Kidney epithelial cell (primary cell): ENCODE measurements around the gene GARIN1A. TPM values are rescaled to one million over a fixed set of nuclear protein-coding genes. Genes with fewer than 3 reads are reported as not detected.
"Not testable (repeated sequence)": the region's sequence is repeated elsewhere in the genome, so short reads cannot be mapped to it uniquely, and the experiment has no call there.

Experiments used
- DNase-seq: peaks from one replicate; pipeline ENCODE4 v3.0.0-alpha.2; 2010; ENCODE audit warnings: low read depth
- H3K27me3 ChIP-seq: 2 replicates; pipeline ENCODE4 v1.6.0; 2011; ENCODE audit warnings: low read length; ENCODE audit not compliant: control insufficient read depth, insufficient read depth
- H3K36me3 ChIP-seq: 2 replicates; pipeline ENCODE4 v1.5.1; 2011; ENCODE audit warnings: low read length; ENCODE audit not compliant: control insufficient read depth, insufficient read depth
- H3K4me3 ChIP-seq: 2 replicates; pipeline ENCODE4 v1.5.1; 2011; ENCODE audit warnings: low read depth, mild to moderate bottlenecking, control low read depth, low read length
- total RNA-seq: library from RNA; depleted of rRNA; stranded (reverse); fragments of >200 nt; gene quantifications from 2 replicates; pipeline ENCODE4 v1.2.3, GENCODE V29; 2015
- TF ChIP-seq, protein P1 (sequence below): IDR thresholded peaks from 2 replicates; pipeline ENCODE4 v1.5.1; 2011; ENCODE audit warnings: mild to moderate bottlenecking, moderate library complexity, low read length, control low read depth, inconsistent platforms; ENCODE audit not compliant: insufficient read depth, poor library complexity, severe bottlenecking

GARIN1A gene
- 0.17 and 0.68 TPM in 2 replicates for total RNA-seq

DNA sequence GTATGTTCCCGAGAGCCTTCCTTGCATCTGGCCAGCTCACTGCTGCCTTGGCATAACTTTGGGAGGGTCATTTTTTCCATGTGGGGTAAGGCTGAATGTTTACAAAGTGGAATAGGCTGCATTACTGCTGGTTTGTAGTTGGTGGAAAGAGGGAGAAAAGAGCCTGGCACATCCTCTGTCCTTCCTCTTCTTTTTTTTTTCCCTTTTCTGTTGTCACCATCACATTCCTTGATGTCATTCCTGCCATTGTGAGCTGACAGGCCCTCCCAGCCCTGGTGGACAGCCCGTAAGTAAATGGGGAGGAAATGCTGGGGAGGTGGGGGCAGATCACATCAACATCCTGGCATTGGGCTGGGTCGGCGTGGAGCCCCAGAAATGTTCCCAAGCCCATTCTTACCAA lies at the start of gene GARIN1A:
Gene GARIN1A (plus strand): TSS at position 301 of the 400 bp plus-strand sequence. CDS start 106 bp downstream, outside the sequence.
- TF ChIP-seq, protein P1, sequence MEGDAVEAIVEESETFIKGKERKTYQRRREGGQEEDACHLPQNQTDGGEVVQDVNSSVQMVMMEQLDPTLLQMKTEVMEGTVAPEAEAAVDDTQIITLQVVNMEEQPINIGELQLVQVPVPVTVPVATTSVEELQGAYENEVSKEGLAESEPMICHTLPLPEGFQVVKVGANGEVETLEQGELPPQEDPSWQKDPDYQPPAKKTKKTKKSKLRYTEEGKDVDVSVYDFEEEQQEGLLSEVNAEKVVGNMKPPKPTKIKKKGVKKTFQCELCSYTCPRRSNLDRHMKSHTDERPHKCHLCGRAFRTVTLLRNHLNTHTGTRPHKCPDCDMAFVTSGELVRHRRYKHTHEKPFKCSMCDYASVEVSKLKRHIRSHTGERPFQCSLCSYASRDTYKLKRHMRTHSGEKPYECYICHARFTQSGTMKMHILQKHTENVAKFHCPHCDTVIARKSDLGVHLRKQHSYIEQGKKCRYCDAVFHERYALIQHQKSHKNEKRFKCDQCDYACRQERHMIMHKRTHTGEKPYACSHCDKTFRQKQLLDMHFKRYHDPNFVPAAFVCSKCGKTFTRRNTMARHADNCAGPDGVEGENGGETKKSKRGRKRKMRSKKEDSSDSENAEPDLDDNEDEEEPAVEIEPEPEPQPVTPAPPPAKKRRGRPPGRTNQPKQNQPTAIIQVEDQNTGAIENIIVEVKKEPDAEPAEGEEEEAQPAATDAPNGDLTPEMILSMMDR, result no peak
- H3K4me3 ChIP-seq, result no peak within 1 kb of the TSS
- H3K27me3 ChIP-seq, result no peaks in the 10 kb centered on the region
- H3K36me3 ChIP-seq, result no peaks in the 10 kb centered on the region
- DNase-seq, result no peak

DNA sequence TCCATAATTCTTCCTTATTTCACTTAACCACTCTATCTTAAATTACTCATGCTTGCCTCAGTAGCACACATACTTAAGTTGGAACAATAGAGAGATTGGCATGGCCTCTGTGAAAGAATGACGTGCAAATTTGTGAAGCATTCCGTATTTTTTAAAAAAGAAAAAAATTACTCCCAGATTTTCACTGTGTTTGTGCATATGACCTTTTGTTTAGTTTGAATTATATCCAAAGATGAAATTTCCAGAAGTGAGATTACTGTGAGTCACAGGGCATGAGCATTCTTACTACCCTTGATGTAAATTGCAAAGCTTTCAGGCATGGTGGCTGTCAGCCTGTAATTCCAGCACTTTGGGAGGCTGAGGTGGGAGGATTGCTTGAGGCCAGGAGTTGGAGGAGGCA lies 45.0 kb upstream of the GARIN1A start:
- not testable (repeated sequence) for H3K36me3 ChIP-seq, DNase-seq, H3K27me3 ChIP-seq, H3K4me3 ChIP-seq

DNA sequence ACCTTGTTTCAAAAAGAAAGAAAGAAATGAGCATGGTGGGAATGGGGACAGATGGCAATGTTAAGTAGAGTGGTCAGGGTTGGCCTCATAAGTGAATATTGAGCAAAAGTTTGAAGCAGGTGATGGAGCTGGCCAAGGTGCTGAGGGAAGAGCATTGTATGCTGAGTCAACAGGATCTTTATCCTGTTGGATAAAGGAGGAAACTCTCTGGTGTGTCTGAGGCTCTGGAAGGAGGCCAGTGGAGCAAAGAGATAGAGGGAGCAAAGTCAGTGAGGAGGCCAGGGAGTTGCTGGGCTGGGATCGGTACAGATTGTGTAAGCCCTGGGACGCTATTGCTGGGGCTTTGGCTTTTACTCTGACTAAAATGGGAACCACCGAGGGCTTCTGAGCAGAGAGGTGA lies 38.2 kb upstream of the GARIN1A start:
- not testable (repeated sequence) for H3K27me3 ChIP-seq, H3K4me3 ChIP-seq, DNase-seq, H3K36me3 ChIP-seq

DNA sequence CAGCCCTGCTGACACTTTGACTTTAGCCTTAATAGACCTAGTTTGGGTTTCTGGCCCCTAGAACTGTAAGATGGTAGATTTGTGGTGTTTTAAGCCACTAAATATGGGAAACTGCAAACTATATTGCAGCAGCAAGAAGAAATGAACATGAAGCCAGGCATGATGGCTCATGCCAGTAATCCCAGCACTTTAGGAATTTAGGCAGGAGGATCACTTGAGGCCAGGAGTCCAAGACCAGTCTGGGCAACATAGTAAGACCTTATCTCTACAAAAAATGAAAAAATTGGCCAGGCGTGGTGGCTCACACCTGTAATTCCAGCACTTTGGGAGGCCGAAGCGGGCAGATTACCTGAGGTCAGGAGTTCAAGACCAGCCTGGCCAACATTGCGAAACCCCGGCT lies 26.9 kb upstream of the GARIN1A start:
- H3K36me3 ChIP-seq, DNase-seq, H3K27me3 ChIP-seq, H3K4me3 ChIP-seq: not testable (repeated sequence)

DNA sequence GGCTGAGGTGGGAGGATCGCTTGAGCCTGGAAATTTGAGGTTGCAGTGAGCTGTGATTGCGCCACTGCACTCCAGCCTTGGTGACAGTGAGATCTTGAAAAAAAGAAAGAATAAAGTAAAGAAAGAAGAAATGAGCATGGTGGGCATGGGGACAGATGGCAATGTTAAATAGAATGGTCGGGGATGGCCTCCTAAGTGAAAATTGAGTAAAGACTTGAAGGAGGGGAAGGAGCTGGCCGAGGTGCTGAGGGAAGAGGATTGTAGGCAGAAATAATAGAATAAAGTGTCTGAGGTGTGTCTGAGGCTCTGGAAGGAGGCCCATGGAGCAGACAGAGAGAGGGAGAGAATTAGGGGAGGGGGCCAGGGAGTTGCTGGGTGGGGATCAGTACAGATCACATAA lies 26.2 kb upstream of the GARIN1A start:
- DNase-seq, H3K36me3 ChIP-seq: not testable (repeated sequence)

DNA sequence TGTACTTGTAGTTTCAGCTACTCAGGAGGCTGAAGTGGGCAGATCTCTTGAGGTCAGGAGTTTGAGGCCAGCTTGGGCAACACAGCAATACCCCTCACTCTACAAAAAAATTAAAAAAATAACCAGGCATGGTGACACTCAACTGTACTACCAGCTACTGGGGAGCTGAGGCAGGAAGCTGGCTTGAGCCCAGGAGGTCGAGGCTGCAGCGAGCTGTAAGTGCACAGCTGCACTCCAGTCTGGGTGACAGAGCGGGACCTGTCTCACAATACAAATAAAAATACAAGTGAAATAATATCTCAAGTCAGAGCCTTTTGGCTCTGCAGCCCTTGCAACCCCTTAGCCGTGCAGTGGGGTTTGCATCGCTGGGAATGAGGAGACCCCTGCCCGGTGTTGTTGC lies 25.2 kb upstream of the GARIN1A start:
- H3K36me3 ChIP-seq, DNase-seq, H3K27me3 ChIP-seq, H3K4me3 ChIP-seq: not testable (repeated sequence)

More for the DNA sequence above, 26.2 kb upstream of the GARIN1A start:
- not testable (repeated sequence) for H3K27me3 ChIP-seq, H3K4me3 ChIP-seq

DNA sequence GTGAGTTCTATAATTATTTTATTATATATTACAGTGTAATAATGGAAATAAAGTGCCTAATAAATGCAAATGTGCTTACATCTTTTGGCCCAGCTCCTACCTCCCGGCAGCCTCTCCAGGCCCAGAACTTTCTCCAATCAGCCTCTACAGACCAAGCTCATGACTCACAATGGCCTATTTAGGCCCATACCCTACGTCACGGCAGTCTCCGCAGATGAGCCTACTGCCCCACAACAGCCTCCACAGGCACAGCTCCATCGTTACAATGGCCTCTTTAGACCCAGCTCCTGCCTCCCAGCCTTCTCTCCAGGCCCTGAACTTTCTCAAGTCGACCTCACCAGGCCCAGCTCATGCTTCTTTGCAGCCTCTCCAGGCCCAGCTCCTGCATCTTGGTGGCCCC lies 21.0 kb upstream of the GARIN1A start:
- not testable (repeated sequence) for H3K36me3 ChIP-seq, DNase-seq, H3K27me3 ChIP-seq, H3K4me3 ChIP-seq

DNA sequence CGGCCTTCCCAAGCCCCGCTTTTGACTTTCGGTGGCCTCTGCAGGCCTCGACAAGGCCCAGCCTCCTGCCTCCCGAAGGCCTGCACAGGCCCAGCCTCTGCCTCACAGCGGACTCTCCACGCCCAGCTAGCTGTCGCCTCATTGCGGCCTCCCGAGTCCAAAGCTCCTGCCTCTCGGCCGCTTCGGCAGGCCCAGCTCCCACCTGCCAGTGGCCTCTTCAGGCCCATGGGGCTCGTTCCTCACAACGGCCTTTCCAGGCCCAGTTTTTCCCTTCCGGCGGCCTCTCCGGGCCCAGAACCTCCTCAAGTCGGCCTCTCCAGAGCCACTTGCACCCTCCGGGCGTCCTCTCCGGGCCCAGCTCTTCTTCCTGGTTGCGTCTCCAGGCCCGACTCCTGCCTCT lies 19.5 kb upstream of the GARIN1A start:
- not testable (repeated sequence) for H3K4me3 ChIP-seq, DNase-seq, H3K27me3 ChIP-seq, H3K36me3 ChIP-seq

DNA sequence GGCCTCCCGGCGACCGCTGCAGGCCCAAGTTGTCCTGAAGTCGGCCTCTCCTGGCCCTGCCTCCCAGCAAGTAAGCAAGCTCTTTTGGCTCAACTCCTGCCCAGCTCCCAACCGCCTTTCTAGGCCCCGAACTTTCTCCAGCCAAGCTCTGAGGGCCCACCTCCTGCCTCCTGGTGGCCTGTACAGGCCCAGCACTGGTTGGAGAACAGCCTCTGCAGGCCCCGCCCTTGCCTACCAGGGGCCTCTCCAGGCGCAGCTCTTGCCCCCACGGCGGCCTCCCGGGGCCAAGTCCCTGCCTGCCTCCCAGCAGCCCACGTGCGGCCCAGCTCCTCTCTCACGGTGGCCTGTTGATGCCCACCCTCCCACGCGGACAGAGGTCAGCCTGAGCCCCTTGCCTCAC lies 18.9 kb upstream of the GARIN1A start:
- DNase-seq, H3K27me3 ChIP-seq, H3K4me3 ChIP-seq, H3K36me3 ChIP-seq: not testable (repeated sequence)

DNA sequence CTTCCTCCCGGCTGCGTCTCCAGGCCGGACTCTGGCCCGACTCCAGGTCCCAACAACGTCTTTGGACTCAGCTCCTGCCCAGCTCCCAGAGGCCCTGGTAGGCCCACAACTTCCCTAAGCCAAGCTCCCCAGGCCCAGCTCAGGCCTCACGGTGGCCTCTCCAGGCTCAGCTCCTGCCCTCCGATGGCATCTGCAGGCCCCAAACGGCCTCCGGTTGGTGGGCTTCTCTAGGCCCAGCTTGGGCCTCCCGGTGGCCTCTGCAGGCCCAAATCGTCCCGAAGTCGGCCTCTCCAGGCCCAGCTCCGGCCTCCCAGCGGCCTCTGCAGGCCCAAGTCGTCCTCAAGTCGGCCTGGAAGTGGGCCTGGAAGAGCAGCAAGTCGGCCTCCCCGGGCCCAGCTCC lies 18.0 kb upstream of the GARIN1A start:
- not testable (repeated sequence) for H3K36me3 ChIP-seq, H3K27me3 ChIP-seq, H3K4me3 ChIP-seq, DNase-seq

DNA sequence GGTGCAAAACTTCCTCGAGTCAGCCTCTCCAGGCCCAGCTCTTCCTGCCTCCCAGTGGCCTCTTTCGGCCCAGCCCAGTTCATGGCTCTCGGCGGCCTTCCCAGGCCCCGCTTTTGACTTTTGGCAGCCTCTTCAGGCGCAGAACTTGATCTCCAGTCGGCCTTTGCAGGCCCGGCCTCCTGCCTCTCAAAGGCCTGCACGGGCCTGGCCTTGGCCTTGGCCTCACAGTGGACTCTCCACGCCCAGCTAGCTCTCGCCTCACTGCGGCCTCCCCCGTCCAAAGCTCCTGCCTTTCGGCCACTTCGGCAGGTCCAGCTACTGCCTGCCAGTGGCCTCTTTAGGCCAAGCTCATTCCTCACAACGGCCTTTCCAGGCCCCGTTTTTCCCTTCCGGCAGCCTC lies 17.6 kb upstream of the GARIN1A start:
- H3K4me3 ChIP-seq, H3K27me3 ChIP-seq, H3K36me3 ChIP-seq, DNase-seq: not testable (repeated sequence)

DNA sequence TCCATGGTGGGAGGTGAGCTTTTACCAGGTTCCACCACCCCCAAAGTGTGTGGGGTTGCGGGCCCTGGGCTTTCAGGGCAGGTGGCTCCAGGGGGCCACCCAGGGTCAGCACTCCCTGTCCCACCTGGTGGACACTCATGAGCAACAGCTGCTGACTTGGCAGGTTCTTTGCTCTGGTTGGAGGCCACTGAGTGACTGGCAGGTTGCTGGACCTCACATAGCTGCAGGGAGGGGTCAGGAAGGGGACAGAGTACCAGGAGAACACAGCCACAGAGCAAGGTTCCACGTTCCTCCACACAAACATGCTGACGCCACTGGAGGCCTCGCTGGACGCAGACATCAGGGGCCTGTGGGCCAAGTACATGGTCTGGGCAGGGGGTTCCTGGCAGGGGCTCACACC lies 13.7 kb upstream of the GARIN1A start:
- H3K4me3 ChIP-seq, H3K27me3 ChIP-seq, H3K36me3 ChIP-seq, DNase-seq: not testable (repeated sequence)
